ENCODE data around the gene GRHL1. TPM values are rescaled to one million over a fixed set of nuclear protein-coding genes. Genes with fewer than 3 reads are reported as not detected.

Gene GRHL1
- total and polyA plus RNA-seq, 2 donors (not counting 3 experiments of a cell fraction or from before 2014, with no cell fraction given): 0.37 to 1.1 TPM

DNA sequence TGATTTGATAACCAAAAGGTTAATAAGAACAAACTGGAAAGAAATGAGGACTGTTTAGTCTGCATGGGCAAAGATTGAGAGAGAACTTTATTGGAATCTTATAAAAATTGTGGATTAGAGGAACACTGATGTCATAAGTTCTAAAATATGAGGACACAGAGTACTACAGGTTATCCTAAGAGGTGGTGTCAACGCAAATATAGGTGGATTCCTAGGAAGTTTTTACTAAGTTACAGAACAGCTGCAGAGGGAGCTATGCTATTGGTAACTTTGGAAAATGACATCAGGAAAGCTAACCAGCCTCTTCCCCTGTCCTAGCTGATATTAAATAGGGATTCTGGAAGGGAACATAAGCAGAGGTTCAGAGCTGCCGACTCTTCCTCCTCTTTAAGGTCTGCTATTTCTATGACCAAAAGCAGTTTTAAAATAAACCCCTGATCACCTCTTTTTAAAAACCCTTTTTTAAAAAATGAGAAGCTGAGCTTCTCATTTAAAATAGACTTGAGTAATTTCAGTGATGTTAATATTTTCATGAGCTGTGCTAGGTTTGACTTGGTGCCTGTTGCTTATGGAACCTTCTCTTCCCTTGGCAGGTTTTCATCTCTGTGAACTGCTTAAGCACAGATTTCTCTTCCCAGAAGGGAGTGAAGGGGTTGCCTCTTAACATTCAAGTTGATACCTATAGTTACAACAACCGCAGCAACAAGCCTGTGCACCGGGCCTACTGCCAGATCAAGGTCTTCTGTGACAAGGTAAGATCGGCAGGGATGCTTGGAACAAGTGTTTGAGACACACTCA is 34.2 kb downstream of the GRHL1 start:
- no peak overlapping the region for H3K4me2 ChIP-seq (ENCODE audit: insufficient read depth, low read length)
- FAIRE-seq (no peak), DNase-seq (ENCODE audit: low read depth, low spot score) (no peak)
- no peaks in the 10 kb centered on the region for H3K9me3 ChIP-seq (replicated peaks; ENCODE audit: control insufficient read depth, insufficient read depth, low read length)
- H4K20me1 ChIP-seq (replicated peaks; ENCODE audit: control insufficient read depth, extremely low read depth, insufficient read depth, low read length): no peaks in the 10 kb centered on the region
- H3K9me1 ChIP-seq (replicated peaks; ENCODE audit: control insufficient read depth, extremely low read depth, insufficient read depth, low read length): no peaks in the 10 kb centered on the region
- CTCF ChIA-PET: interaction anchor here (0.7 to 7.8 kb wide), 15 partner anchors 7 to 449 kb away, joined by 3 to 340 read pairs (median 19); partner anchors contain the start of genes KLF11 and TAF1B
- no peak overlapping the region for H3K9ac ChIP-seq (replicated peaks; ENCODE audit: extremely low read depth, insufficient read depth, low read length)
- H3K27me3 ChIP-seq (ENCODE audit: control insufficient read depth in 2 of 2, insufficient read depth in 2 of 2, low read length in 2 of 2): no peaks in the 10 kb centered on the region
- no peaks in the 10 kb centered on the region for H3K36me3 ChIP-seq (ENCODE audit: control insufficient read depth in 2 of 2, extremely low read depth in 1 of 2, insufficient read depth in 2 of 2, low read length in 2 of 2)
- no peak overlapping the region for H3K4me3 ChIP-seq (replicated peaks in 1 of 3; ENCODE audit: insufficient read depth in 1 of 3, low read depth in 1 of 3, low read length in 3 of 3)
- TF ChIP-seq JUN (IDR thresholded peaks at IDR 0.05; ENCODE audit: borderline replicate concordance, insufficient read depth, insufficient read length, low read depth) (no peak), POLR2A (IDR thresholded peaks at IDR 0.05; ENCODE audit: low read depth, low read length) (no peak), EZH2 (IDR thresholded peaks at IDR 0.05; ENCODE audit: borderline replicate concordance, low read depth, low read length, severe bottlenecking) (no peak)
- H3K4me1 ChIP-seq (ENCODE audit: control insufficient read depth, extremely low read depth, insufficient read depth, low read length): peaks cover 9% of the 10 kb centered on the region
- BruUV-seq (replicated peaks): no TSS peak
- dilution Hi-C loops (cut with MboI; ENCODE audit: extremely low pct_ligation_motif_present, low sequenced_read_pairs) (no loop called here), intact Hi-C loops (cut with micrococcal nuclease) (no loop called here)
- POLR2A ChIA-PET: no interaction called here
- H3K79me2 ChIP-seq (ENCODE audit: control insufficient read depth, insufficient read depth, low read length): no peaks in the 10 kb centered on the region
- no peak overlapping the region for H3K27ac ChIP-seq (ENCODE audit: insufficient read depth, low read depth, low read length)
- H2AFZ ChIP-seq (ENCODE audit: low read depth, low read length): no peak overlapping the region

DNA sequence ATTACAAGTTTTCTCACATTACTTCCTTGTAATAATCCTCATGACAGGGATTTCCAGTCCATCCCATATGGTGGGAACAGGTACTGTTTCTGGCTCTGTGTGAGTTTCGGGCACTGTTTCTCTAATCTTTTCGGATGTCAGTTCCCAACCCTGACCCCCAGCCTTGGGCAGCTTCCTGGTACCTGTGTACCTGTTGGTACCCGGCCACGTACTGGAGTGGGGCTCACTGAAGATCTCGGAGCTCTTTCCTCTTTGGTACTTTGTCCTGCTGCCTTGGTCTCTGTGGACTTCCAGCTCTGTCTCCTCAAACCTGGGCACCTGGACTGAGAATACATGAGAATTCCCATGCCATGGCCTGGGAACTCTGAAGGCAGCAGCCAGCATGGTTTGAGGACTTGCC is 36.8 kb downstream of the GRHL1 start:
- BruUV-seq (replicated peaks): no TSS peak
- CTCF ChIA-PET: interaction anchor here (7.8 kb wide), 1 partner anchor 57 kb away, joined by 340 read pairs; the partner anchor contains the start of gene KLF11
- intact Hi-C loops (cut with micrococcal nuclease): no loop called here

More for the DNA sequence above, 36.8 kb downstream of the GRHL1 start:
- POLR2A ChIA-PET: no interaction called here
- DNase-seq (ENCODE audit: low read depth, low spot score) (no peak), FAIRE-seq (no peak)
- Histone ChIP-seq H3K9ac (replicated peaks; ENCODE audit: extremely low read depth, insufficient read depth, low read length) (no peak overlapping the region), H4K20me1 (replicated peaks; ENCODE audit: control insufficient read depth, extremely low read depth, insufficient read depth, low read length) (no peaks in the 10 kb centered on the region), H3K27ac (ENCODE audit: insufficient read depth, low read depth, low read length) (no peak overlapping the region), H3K4me1 (ENCODE audit: control insufficient read depth, extremely low read depth, insufficient read depth, low read length) (peaks cover 34% of the 10 kb centered on the region), H3K4me3 (replicated peaks in 1 of 3; ENCODE audit: insufficient read depth in 1 of 3, low read depth in 1 of 3, low read length in 3 of 3) (no peak overlapping the region), H3K36me3 (ENCODE audit: control insufficient read depth in 2 of 2, extremely low read depth in 1 of 2, insufficient read depth in 2 of 2, low read length in 2 of 2) (no peaks in the 10 kb centered on the region), H3K4me2 (ENCODE audit: insufficient read depth, low read length) (no peak overlapping the region), H3K79me2 (ENCODE audit: control insufficient read depth, insufficient read depth, low read length) (no peaks in the 10 kb centered on the region), H3K27me3 (ENCODE audit: control insufficient read depth in 2 of 2, insufficient read depth in 2 of 2, low read length in 2 of 2) (no peaks in the 10 kb centered on the region), H3K9me1 (replicated peaks; ENCODE audit: control insufficient read depth, extremely low read depth, insufficient read depth, low read length) (no peaks in the 10 kb centered on the region), H2AFZ (ENCODE audit: low read depth, low read length) (no peak overlapping the region), H3K9me3 (replicated peaks; ENCODE audit: control insufficient read depth, insufficient read depth, low read length) (no peaks in the 10 kb centered on the region)
- dilution Hi-C loops (cut with MboI; ENCODE audit: extremely low pct_ligation_motif_present, low sequenced_read_pairs): no loop called here
- TF ChIP-seq FOS (IDR thresholded peaks at IDR 0.05; ENCODE audit: borderline replicate concordance, insufficient read depth, low read length) (no peak), MYC (IDR thresholded peaks at IDR 0.05; ENCODE audit: low read depth, low read length) (no peak), JUN (IDR thresholded peaks at IDR 0.05; ENCODE audit: borderline replicate concordance, insufficient read depth, insufficient read length, low read depth) (no peak), POLR2A (IDR thresholded peaks at IDR 0.05; ENCODE audit: low read depth, low read length) (no peak)

Measured in endothelial cell of umbilical vein (primary cell).